DMS153 treated with DMSO at 0.1 percent for 48 hours (cell line): ENCODE data around the gene FBLN2.

ENCODE experiments used
- DNase-seq: peaks from one replicate; lab custom pipeline; 2025; ENCODE audit not compliant: unreplicated experiment; lab: John Stamatoyannopoulos, UW

FBLN2 gene

DNA sequence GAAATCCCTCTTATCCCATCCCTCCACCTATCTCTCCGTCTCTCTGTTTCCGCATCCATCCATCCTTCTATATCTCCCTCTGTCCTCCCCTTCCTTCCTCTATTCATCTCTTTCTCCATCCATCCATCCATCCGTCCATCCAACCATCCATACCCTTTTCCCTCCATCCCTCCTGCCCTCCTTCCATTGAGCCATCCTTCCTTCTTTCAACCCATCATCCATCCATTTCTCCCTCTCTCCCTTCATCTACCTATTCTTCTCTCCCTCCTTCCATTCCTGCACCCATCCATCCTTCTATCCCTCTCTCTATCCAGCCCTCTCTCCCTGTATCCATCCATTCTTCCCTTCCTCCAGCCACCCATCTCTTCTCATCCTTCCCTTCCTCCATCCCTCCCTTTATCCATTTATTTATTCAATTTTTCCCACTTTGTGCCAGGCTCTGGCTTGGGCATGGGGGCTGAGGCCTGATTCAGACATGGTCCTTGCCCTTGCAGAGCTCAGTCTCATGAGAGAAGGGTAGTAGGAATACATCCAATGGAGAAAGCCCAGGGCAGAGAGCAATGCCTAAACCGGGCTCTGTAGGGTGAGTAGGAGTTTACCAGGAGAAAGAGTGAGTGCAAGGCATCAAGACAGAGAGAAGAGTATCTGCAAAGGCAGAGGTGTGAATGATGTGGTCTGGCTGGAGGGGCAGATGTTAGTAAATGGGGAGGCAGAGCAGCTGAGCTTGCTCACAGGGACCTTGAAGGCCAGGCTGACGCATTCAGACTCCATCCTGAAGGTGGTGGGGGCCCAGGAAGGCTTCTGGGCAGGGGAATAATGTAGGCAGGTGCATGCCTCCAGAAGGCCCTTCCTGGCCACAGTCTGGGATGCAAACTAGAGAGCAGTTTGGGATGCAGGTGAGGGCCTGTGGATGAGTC is 19.5 kb upstream of the FBLN2 start:
- no peak for DNase-seq

DNA sequence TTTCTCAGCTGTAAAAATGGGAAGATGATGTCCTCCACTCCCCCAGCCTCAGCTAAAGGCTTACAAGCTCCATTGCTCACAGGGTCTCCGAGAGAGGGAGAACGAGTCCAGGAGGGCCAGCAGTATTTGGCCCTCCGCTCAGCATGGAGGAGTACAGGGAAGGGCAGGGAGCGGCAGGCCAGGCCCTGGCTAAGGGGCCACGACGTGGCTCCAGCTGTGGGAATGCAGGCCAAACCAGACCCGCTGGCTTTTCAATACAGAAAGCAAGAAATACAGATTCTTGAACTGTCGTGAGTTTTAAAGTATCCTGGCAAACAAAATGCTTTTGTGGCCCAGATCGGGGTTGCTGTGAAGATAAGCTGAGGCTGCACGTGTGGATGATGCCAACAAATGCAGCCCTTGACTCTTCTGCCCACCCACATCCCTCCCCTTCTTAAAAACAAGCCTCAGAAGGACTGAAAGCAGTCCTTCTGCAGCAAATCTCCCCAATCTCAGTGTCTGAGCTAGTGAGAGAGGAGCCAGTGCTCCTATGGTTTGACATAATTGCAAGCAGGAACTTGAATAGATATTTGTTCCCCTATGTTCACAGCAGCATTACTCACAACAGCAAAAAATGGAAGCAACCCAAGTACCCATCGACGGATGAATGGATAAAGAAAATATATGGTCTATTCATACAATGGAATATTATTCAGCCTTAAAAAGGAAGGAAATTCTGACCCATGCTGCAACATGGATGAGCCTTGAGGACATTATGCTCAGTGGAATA is 18.5 kb upstream of the FBLN2 start:
- DNase-seq: no peak

DNA sequence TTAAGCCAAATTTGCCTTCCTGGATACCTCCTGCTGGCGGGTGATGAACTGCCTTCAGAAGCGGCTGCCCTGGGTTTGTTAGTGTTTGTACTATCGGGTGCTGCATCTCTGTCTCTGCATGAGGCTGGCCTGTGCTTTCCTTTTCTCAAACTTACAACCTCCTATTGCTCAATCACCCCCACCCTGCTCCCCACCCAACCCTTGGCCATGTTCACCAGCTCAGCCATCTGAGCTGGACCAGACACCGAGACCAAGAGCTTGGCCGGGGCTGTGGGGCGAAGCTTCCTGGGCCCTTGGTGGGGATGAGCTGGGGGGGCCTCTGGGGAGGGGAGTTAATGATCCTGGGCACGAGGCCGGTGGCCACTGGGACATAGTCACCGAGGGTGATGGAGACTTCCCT is 16.8 kb upstream of the FBLN2 start:
- no peak for DNase-seq

DNA sequence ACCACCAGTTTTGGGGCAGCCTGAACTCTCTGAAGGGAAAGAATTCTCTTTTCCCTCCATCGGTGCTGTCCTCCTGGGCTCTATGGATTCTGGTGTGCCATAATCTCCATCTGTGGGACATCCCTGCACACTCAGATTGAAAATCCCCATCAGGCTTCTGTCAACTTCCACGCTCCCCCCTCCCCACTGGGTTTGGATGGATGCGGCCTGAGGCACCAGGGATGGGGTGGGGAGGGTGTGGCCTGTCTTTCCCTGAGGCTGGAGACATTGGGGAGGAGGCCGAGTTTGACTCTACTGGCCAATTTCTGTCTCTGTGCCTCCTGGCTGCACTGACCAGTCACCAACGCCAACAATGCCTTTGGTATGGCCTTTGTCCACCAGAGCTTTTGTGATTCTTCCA is 16.3 kb upstream of the FBLN2 start:
- no peak for DNase-seq

DNA sequence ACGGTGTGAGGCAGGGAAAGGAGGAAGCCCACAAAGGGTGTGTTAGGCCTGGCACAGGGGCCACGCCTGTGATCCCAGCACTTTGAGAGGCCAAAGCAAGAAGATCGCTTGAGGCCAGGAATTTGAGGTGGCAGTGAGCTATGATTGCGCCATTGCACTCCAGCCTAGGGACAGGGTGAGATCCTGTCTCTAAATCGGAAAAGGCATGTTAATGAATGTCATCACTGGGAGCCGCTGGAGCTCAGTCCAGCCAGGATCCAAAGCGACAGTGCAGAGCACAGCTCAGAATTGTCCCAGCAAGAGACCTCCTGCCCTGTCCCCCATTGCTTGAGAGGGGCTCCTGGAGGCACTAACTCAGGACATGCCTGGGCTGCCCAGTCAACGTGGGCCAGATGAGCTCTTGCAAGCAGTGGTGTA is 15.0 kb upstream of the FBLN2 start:
- no peak for DNase-seq

DNA sequence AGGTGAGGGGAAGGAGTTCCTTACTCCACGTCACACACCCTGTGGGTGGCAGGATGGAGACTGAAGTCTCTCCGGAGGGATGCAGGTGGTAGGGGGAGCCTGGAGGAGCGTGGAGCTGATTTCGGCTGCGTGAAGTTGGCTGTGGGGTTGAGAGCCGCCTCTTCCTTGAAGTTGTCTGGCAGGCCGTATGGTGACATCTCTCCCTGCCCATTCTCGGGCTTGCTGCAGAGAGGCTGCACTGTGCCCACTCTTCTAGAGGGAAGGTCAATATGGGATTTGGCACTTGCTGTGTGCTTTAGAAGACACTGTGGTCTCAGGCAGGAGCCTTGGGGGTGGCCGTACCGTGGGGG is 13.4 kb upstream of the FBLN2 start:
- DNase-seq: no peak

DNA sequence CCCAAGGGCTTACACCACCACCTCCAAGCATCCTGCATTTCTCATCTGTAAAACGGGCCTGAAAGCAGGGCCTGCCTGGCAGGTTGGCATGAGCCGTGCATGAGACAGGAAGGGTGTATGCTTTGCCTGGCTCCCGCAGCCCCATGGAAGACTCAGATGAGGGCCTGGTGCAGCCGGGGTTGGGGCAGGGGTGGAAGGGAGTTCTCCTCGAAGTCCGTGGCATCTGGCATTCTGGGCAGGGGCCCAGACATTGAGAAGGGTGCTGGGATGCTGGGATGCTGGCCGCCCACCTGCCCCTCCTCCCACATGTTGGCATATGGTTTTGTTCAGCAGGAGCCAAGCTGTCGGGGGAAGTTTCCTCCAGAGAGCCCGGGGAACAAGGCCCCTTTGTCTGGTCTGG is 13.0 kb upstream of the FBLN2 start:
- no peak for DNase-seq

DNA sequence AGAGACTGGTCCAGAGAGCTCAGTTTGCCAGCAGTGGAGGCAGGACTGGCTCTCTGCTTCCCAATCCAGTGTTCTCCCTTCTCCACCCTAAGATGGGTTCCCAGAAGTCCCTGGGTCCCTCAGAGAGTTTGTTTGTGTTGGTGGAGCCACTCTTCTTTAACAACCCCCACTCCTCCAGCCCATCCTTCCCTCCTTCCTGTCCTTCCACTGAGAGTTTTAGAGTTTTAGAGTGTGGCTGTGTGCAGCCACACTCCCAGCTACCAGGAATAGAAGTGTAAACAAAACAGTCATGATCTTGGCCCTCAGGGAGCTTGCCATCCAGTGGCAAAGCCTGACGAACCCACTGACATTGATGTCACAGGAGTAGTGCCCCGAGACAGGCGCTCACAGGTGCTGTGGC is 12.5 kb upstream of the FBLN2 start:
- no peak for DNase-seq

DNA sequence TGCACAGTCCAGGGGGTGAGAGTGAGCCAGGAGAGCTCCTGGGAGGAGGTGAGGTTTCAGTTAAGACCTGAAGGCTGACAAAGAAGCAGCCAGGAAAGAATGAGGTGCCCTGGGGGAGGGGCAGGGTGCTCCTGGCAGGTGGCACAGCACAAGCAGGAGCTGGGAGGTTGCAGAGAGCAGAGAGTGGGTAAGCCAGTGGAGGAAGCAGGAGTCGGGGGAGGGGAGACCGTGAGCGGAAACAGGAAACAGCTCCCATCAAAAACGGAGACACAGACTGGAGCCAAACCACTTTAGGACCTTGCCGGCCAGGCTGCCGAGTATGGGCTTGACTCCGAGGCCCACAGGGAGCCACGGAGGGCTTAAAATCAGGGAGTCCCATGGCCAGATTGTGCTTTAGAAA is 12.1 kb upstream of the FBLN2 start:
- no peak for DNase-seq

DNA sequence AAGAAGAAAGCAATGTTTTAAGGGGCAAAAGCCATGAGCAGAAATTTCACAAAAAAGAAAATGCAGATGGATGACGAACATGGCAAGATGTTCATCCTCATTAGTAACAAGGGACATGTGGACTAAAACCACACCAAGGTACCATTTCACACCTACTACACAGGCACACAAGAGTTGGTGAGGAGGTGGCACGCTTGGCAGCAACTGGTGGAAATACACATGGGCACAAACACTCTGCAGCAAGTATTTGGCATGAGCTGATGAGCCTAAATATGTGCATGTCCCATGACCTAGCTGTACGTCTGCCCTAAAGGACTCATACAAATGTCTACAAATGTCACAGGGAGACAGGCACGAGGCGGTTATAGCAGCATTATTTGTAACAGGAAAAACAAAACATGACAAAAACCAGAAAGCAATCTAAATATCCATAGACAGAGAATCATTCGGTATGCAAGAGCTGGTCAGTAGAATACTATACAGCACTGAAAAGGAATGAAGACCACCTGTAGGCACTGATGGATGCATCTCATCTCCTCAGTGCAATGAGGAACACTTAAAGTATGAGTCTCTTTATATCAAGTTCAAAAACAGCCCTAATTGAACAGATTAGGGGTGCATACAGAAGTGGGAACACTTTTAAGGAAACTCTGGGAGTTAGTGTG is 11.5 kb upstream of the FBLN2 start:
- no peak for DNase-seq

DNA sequence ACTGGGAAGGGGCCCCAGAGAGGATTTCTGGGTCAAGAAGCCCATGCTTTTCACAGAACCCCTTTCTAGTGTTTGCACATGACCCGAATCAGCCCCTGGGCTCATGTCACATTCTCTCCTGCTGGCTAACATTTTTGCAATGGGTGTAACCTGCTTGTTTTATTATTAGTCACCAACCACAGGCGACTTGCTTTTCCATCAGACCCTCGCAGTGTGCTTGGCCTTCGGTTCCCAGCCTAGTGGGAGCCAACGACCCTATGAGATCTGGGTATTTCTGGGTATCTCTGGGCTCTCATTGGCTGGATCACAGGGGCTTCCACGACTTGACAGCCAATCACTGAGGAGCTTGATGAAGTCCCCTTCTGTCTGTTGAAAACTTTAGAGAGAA is 11.0 kb upstream of the FBLN2 start:
- DNase-seq: no peak

DNA sequence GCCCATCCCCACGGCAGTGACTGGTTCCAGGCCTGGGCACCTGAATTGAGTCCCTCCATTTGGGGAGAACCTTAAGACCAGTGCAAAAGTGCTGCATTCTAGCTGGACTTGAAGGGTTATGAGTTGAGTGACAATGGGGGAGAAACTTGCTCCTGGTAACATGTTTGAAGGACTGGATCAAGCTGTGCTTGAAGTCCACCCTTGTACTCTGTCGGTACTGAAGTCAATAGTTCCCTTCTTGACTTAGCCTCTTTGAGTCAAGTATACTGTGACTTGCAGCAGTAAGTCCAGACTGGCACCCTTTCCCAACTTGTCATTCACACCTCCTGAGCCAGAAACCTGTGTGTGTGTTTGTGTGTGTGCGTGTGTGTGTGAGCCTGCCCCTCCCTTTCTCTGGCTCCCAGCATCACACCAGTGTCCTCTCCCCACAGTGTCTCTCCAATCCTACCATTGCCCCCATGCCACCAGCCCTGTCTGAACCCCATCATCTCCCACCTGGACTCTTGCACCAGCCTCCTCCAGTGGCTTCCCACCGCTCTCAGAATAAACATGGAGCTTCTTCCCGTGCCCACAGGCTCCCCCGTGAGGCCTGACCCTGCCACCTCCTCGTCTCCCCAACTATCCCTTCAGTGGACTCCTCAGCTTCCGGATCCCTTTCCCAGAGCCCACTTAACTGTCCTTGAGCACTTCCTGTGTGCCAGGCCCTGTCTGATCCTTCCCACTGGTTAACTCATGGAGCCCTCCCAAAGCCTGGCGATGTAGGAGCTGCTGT is 10.2 kb upstream of the FBLN2 start:
- DNase-seq: no peak

DNA sequence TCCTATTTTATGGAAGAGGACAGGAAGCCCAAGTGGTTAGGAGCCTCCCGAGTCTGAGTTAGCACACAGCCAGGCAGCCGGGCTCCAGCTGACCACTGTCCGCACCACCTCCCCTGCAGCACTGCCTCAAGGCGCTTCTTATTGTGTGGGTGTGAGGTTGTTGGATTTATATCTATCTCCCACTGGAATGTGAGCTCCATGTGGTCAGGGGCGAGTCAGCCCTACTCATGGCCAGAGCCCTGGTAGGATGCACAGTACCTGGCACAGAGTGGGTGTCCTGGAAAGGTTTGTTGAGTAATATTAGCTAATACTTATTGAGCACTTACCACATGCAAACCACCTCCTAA is 9.7 kb upstream of the FBLN2 start:
- DNase-seq: no peak

DNA sequence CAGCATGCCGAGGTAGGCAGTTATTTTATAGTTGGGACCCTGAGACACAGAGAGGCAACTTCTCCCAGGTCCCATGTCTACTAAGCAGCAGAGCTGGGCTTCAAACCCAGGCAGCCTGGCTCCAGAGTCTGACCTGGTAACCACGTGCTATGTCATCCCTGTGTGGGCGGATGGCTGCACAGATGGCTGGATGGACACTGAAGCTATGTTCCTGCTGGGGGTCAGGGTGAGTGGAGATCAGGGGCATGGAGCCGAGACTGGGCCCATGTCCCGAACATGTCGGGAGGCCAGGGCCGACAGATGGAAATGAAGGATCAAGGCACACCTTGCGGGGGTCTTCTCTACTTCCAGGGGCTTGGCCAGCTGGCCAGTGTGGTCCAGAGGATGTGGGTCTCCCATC is 9.3 kb upstream of the FBLN2 start:
- DNase-seq: no peak

DNA sequence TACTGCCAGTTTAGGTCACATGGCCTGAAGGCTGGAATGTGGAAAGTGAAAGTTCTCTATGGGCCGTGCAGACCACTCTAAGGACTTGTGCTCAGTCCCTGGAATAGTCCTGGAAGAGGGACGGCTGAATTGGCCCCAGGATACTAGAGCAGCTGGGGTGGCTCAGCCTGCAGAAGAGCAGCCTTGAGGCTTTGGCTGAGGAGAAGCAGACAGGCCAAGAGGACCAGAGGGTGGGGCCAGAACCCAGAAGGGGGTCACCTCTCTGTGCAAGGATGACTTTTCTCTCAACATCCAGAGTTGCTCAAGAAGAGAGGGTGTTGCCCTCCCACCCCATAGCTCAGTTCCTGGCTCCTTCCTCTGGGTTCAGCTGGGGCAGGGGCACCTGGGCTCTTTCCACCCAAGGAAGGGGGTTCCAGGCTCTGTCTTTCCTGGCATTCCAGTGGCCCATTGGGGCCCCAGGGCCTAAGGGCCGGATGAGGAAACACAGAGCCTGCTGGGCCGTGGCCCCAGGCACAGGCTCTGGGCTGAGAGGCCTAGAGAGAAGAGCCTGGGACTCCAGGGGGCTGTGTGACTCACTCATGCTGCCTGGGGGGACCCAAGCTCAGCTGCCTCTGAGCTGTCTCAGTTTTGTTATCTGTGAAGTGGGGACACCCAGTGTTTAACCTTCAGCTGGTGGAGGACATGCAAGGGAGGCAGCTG is 8.5 kb upstream of the FBLN2 start:
- no peak for DNase-seq

DNA sequence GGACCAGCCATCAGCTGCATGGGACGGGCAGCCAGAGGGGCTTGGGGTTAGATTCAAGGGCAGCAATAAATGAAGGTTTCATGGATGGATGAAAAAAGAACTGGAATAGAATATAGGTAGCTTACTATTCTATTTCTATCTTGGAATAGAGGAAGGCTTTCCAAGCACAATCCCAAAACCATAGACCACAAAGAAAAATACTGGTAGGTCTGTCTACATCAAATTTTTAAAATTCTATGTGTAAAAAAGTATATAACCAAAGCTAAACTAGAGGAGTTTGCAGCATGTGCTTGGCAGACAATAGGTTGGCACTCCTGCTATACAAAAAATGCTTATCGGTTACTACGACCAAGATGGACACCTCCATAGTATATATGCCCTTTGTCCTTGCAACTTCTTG is 7.2 kb upstream of the FBLN2 start:
- DNase-seq: no peak

DNA sequence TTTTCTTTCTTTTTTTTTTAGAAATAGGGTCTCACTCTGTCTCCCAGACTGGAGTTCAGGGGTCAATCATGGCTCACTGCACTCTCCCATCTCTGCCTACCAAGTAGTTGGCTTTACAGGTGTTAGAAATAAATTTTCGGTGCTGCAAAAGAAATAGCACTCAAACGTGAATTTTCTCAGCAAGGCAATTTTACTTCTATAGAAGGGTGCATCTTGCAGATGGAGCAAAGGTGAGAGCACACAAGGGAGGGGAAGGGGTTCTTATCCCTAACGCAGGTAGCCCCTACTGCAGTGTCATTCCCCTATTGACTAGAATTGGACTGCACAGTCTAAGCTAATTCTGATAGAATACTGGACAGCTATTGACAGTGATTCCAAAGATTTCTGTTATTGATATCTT is 6.8 kb upstream of the FBLN2 start:
- DNase-seq: no peak

DNA sequence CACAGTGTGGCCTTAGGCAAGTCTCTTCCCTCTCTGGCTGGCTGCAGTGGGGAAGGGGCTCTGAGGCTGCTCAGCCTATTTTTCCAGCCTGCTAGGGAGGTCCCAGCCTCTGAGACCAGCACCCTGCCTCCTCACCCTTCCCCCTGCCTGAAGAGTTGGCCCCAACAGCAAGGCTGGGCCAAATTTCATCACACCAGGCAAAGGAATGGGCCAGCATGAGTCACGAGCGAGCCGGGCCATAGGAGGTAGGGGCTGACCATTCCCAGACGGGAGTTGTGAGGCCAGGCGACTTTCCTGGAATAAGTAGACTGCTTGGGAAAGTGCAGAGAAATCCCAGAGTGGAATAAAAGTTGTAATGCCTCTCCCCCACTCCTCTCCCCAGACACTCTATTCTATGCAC is 5.7 kb upstream of the FBLN2 start:
- no peak for DNase-seq

DNA sequence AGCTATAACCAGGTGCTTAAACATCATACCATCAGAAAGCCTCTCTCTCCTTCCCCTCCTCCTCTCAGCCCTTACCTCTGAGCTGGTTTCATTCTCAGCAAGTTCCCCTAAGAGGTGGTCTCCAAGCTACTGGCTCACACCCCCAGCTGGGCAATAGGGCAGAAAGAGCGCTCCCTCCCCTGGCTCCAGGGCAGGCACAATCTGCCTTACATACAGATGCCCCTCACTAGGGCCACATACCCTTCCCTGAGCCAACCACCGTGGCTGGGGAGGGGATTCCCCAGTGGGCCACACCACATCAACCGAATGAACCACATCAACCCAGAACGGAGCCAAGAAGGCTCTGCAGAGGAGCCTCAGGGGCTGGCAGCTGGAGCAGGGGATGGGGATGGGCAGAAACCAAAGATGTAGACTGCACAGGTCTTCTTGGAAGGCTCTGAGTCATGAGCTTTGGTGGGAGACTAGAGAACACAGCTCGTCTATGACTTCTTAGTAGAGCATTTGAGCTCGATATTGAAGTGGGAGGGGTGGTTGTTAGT is 4.6 kb upstream of the FBLN2 start:
- no peak for DNase-seq

DNA sequence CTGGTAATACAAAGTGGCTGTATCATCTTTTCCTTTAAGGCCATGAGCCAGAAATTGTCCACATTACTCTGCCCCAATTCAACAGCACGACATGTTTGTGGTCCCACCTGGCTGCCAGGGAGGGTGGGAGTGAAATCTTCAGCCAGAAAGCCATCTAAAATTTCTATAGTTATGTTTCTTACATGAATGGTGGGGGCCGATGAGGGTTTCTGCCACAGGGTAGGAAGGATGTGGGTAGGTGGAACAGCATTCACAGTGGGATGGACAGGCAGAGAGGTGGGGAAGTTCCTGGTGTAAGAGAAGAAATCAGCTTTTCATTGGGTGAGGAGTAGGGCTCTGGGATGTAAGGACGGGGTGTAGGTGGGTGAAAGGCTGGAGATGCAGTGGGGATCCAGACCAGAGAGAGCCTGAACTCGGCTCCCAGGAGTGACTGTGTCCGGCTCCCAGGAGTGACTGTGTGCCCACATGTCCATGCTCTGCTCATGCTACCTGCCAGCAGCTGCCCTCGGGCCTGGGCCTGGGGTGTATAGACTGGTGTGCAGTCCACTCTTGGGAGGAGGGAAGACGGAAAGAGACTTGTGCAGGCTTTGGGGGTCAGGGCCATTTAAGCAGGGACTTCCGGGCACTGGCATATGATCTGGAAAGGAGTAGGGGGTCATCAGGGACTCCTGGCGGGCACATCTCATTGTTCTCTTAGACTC is 3.8 kb upstream of the FBLN2 start:
- no peak for DNase-seq
